K562 (cell line): ENCODE results near the gene SLC24A3. TPM values are rescaled to one million over a fixed set of nuclear protein-coding genes. Genes with fewer than 3 reads are reported as not detected.

ENCODE experiments used
- ATAC-seq: fragments of 200-7000 bp; cut with Tn5 transposase; 3 replicates; pipeline ENCODE4 v1.9.1; 2020; ENCODE audit warnings: moderate library complexity
- BruUV-seq: library from RNA; stranded (reverse); fragments of 400-500 nt; replicated peaks from 2 replicates; lab custom pipeline; 2021; lab: Mats Ljungman, UMichigan
- CTCF ChIA-PET: fragments of 300-600 bp; formaldehyde crosslinking; extraction: SDS; loops from one replicate; lab custom pipeline; 2021; ENCODE audit warnings: low intra/inter-chr PET ratio; lab: Yijun Ruan, JAX
- POLR2A ChIA-PET: fragments of 300-600, 350-650 bp; sonication (Branson Sonifier 250); formaldehyde crosslinking; extraction: SDS; loops from one replicate; lab custom pipeline; 2021; ENCODE audit warnings: antibody characterized with exemption, inconsistent platforms; lab: Yijun Ruan, JAX
- DNase-seq, 4 experiments: peaks; one replicate each; pipeline versions ENCODE4 v3.0.0 to v3.0.0-alpha.2; 2011 to 2018; ENCODE audit warnings: low spot score in 3 of 4, mixed read lengths in 3 of 4; ENCODE audit errors: extremely low read depth in 1 of 4
- FAIRE-seq: peaks from 2 replicates; lab custom pipeline; 2011; peaks lifted over from hg19 to GRCh38; lab: Jason Lieb, UNC
- H2AFZ ChIP-seq: 2 replicates; pipeline ENCODE4 v1.6.0; 2011; ENCODE audit warnings: low read depth, low read length, control low read depth, inconsistent platforms
- H3K27ac ChIP-seq: fragments of 200-600 bp; 3 replicates; pipeline ENCODE4 v1.8.0; 2011; ENCODE audit warnings: low read depth, mild to moderate bottlenecking, control low read depth, inconsistent platforms, low read length, moderate library complexity, mixed read lengths; ENCODE audit errors: extremely low read depth
- H3K27me3 ChIP-seq, 2 experiments: fragments of 300-600 bp in 1 of 2; 2 replicates in 1 of 2; 3 replicates in 1 of 2; pipeline versions ENCODE4 v1.6.0 to v1.8.0; 2011; ENCODE audit warnings: inconsistent platforms in 2 of 2, low read length in 2 of 2, mild to moderate bottlenecking in 1 of 2, mixed read lengths in 1 of 2, moderate library complexity in 1 of 2; ENCODE audit not compliant: control insufficient read depth in 2 of 2, insufficient read depth in 2 of 2
- H3K36me3 ChIP-seq: fragments of 300-600 bp; 3 replicates; pipeline ENCODE4 v1.8.0; 2011; ENCODE audit warnings: mild to moderate bottlenecking, low read length, inconsistent platforms; ENCODE audit not compliant: control insufficient read depth, insufficient read depth
- H3K4me1 ChIP-seq, 2 experiments: fragments of 200-600 bp in 1 of 2; replicated peaks in 1 of 2; 2 replicates in 1 of 2; 3 replicates in 1 of 2; pipeline versions ENCODE4 v1.5.1 to v1.8.0; 2011; ENCODE audit warnings: inconsistent platforms in 2 of 2, low read length in 2 of 2, mild to moderate bottlenecking in 1 of 2, mixed read lengths in 1 of 2, moderate library complexity in 1 of 2; ENCODE audit not compliant: control insufficient read depth in 2 of 2, insufficient read depth in 2 of 2
- H3K4me2 ChIP-seq: 2 replicates; pipeline ENCODE4 v1.6.1; 2011; ENCODE audit warnings: low read length, control low read depth, inconsistent platforms, mixed read lengths; ENCODE audit not compliant: insufficient read depth
- H3K4me3 ChIP-seq: fragments of 200-600 bp; sonication (generic), shearing (Covaris generic); 2 replicates; pipeline ENCODE4 v1.5.1; 2016; ENCODE audit warnings: control low read depth, inconsistent platforms
- H3K79me2 ChIP-seq: fragments of 200-600 bp; 3 replicates; pipeline ENCODE4 v1.8.0; 2011; ENCODE audit warnings: low read length, inconsistent platforms; ENCODE audit not compliant: control insufficient read depth, insufficient read depth
- H3K9ac ChIP-seq, 2 experiments: 2 replicates each; pipeline versions ENCODE4 v1.6.0 to v1.6.1; 2011; ENCODE audit warnings: low read depth in 2 of 2, low read length in 2 of 2, control low read depth in 1 of 2, inconsistent platforms in 1 of 2, mild to moderate bottlenecking in 1 of 2, mixed read lengths in 1 of 2; ENCODE audit not compliant: insufficient read depth in 1 of 2
- H3K9me1 ChIP-seq: one replicate; pipeline ENCODE4 v1.6.0; 2011; ENCODE audit warnings: inconsistent platforms, mild to moderate bottlenecking, low read length, moderate library complexity; ENCODE audit not compliant: control insufficient read depth, insufficient read depth
- H3K9me3 ChIP-seq: replicated peaks from 2 replicates; pipeline ENCODE4 v1.5.1; 2011; ENCODE audit warnings: low read depth, low read length, inconsistent platforms; ENCODE audit not compliant: control insufficient read depth, insufficient read depth
- H4K20me1 ChIP-seq: replicated peaks from 2 replicates; pipeline ENCODE4 v1.6.1; 2011; ENCODE audit warnings: low read length, inconsistent platforms, mixed read lengths; ENCODE audit not compliant: control insufficient read depth, insufficient read depth
- CHD2 ChIP-seq: IDR thresholded peaks from 2 replicates; pipeline ENCODE4 v1.6.1; 2011; ENCODE audit warnings: low read depth, low read length
- ELF2 ChIP-seq: fragments of 250-450 bp; sonication (Bioruptor Pico); IDR thresholded peaks from 2 replicates; pipeline ENCODE4 v1.5.0; 2021; ENCODE audit warnings: mild to moderate bottlenecking
- RBM34 ChIP-seq: fragments of 200-400 bp; formaldehyde crosslinking; IDR thresholded peaks from 2 replicates; pipeline ENCODE4 v1.6.1; 2018; ENCODE audit warnings: low read length, borderline replicate concordance; ENCODE audit not compliant: insufficient read depth
- SIN3B ChIP-seq: fragments of 450-650 bp; IDR thresholded peaks from 2 replicates; pipeline ENCODE4 v1.6.1; 2017; ENCODE audit warnings: low read depth, mild to moderate bottlenecking, moderate library complexity
- SNIP1 ChIP-seq: fragments of 450-650 bp; IDR thresholded peaks from 2 replicates; pipeline ENCODE4 v1.7.1; 2017; ENCODE audit warnings: low read depth, mild to moderate bottlenecking
- TAF1 ChIP-seq: IDR thresholded peaks from 2 replicates; pipeline ENCODE4 v1.6.1; 2011; ENCODE audit warnings: mild to moderate bottlenecking, low read length, moderate library complexity; ENCODE audit not compliant: insufficient read depth, control insufficient read depth, severe bottlenecking; ENCODE audit errors: extremely low read depth
- ZNF197 ChIP-seq: fragments of 200-800 bp; sonication (Bioruptor generic); IDR thresholded peaks from 2 replicates; pipeline ENCODE4 v1.6.1; 2016; ENCODE audit warnings: low read depth, missing genetic modification characterization, missing compliant biosample characterization
- ZNF444 ChIP-seq: fragments of 250-450 bp; sonication (Bioruptor Pico); IDR thresholded peaks from 2 replicates; pipeline ENCODE4 v1.4.0; 2020; ENCODE audit warnings: mild to moderate bottlenecking, moderate library complexity
- WGBS: fragments of 100-300 bp; shearing (Covaris generic); methylation state at CpG from one replicate; pipeline ENCODE4 v1.1.6; 2016; ENCODE audit warnings: low coverage, mixed read lengths; ENCODE audit not compliant: insufficient coverage; ENCODE audit errors: missing lambda C conversion rate; 5-methylcytosine and 5-hydroxymethylcytosine counted together
- in situ Hi-C: fragments of 300-500 bp; cut with MboI; formaldehyde crosslinking; loops from 4 replicates; pipeline ENCODE4 v1.15.0; 2018; ENCODE audit warnings: inconsistent platforms, mixed read lengths
- intact Hi-C: fragments of 100-400 bp; cut with micrococcal nuclease; formaldehyde crosslinking; loops from 2 replicates; pipeline ENCODE4 v1.14.2; 2022
- polyA plus RNA-seq, 8 experiments: library from polyadenylated mRNA; depleted of rRNA in 4 of 8; stranded (reverse) in 5 of 8; unstranded in 3 of 8; fragments of >200 nt; fragmentation: Nextera tagmentation in 2 of 8; fragmentation: Illumina TruSeq in 1 of 8; extraction: Ambion mirVana in 2 of 8; extraction: Trizol in 1 of 8; gene quantifications; 2 replicates each; pipeline versions ENCODE4 v1.2.1 to v1.2.3, GENCODE V29; 2011 to 2014; ENCODE audit warnings: inconsistent platforms in 1 of 8, missing spikeins in 1 of 8
- total RNA-seq, 7 experiments: library from RNA; depleted of rRNA in 6 of 7; stranded (reverse); fragments of >200 nt in 6 of 7; fragmentation: Illumina TruSeq in 2 of 7; extraction: Trizol in 2 of 7; gene quantifications; 2 replicates each; pipeline versions ENCODE4 v1.2.1 to v1.2.3, GENCODE V29; 2011 to 2021; ENCODE audit warnings: low replicate concordance in 1 of 7
- TF ChIP-seq, protein P1 (sequence below): sonication (generic); formaldehyde crosslinking; IDR thresholded peaks from 2 replicates; pipeline ENCODE4 v1.8.1; 2023; ENCODE audit warnings: mild to moderate bottlenecking, missing genetic modification reagents, moderate library complexity
- TF ChIP-seq, protein P2 (sequence below): fragments of 450-650 bp; formaldehyde crosslinking; IDR thresholded peaks from 2 replicates; pipeline ENCODE4 v1.4.0; 2020; ENCODE audit warnings: mild to moderate bottlenecking, mixed read lengths
- TF ChIP-seq, protein P3 (sequence below): fragments of 250-450 bp; sonication (Bioruptor Pico); IDR thresholded peaks from 2 replicates; pipeline ENCODE4 v1.4.0; 2020; ENCODE audit warnings: mild to moderate bottlenecking, moderate library complexity, borderline replicate concordance

SLC24A3 gene
- total and polyA plus RNA-seq, 9 of the 15 experiments (the other 6 are each of a cell fraction or from before 2014, with no cell fraction given), result not detected

DNA sequence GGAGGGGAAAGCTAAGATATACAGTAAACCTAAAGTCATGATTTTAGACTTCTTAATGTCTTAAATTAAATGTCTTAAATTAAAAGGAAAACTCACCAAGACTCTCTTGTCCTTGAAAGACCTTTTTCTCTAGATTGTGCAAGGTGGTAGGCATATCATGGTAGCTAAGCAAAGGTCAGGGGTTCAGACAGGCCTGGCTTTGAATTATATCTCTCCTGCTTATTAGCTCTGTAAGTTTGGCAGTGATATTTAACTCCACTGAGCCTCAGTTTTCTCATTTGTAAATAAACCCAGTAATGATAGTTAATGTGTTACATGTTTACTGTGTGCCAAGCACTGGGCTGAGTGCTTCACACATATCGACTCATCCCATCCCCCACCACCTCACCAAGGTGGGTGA lies 203.3 kb downstream of the SLC24A3 start (continued):
- no peak for TF ChIP-seq SIN3B
- TF ChIP-seq ELF2, result no peak

DNA sequence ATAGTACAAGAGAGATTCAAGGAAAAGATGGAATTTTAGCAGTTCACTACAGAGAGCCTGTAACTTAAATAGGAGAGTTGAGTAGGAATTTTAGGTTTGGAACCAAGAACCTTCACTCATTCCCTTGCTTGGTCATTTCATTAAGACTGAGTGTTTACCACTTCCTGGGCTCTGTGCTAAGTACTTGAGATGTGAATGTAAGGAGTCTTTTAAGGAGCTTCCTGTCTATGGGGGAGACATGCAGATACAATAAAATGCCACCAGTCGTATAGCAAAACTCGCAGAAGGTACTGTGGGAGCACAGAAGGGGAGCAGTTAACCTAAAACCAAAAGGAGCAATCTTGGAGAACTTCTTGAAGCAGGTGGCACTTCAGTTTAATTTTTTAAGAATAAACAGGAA lies 204.2 kb downstream of the SLC24A3 start:
- WGBS, result 0% methylated on average over 2 of the region's 2 CpGs
- POLR2A ChIA-PET, result no interaction called here

More for the DNA sequence above, 204.2 kb downstream of the SLC24A3 start:
- BruUV-seq, result no TSS peak
- H3K9ac ChIP-seq, result no peak overlapping the region
- no peak overlapping the region for H3K4me3 ChIP-seq
- intact Hi-C loops (no loop called here), in situ Hi-C loops (no loop called here)
- DNase-seq (no peak), FAIRE-seq (no peak), ATAC-seq (no peak)
- H3K79me2 ChIP-seq, result no peaks in the 10 kb centered on the region
- H2AFZ ChIP-seq, result no peak overlapping the region
- H3K9me1 ChIP-seq, result no peaks in the 10 kb centered on the region
- no peak overlapping the region for H3K4me2 ChIP-seq
- no peaks in the 10 kb centered on the region for H4K20me1 ChIP-seq
- H3K4me1 ChIP-seq, result no peaks in the 10 kb centered on the region
- H3K27me3 ChIP-seq, result no peaks in the 10 kb centered on the region
- TF ChIP-seq ZNF197, result no peak
- TF ChIP-seq, protein P1, sequence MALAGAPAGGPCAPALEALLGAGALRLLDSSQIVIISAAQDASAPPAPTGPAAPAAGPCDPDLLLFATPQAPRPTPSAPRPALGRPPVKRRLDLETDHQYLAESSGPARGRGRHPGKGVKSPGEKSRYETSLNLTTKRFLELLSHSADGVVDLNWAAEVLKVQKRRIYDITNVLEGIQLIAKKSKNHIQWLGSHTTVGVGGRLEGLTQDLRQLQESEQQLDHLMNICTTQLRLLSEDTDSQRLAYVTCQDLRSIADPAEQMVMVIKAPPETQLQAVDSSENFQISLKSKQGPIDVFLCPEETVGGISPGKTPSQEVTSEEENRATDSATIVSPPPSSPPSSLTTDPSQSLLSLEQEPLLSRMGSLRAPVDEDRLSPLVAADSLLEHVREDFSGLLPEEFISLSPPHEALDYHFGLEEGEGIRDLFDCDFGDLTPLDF (CRISPR knock-in tag), result no peak
- TF ChIP-seq CHD2, result no peak
- TF ChIP-seq RBM34, result no peak
- TF ChIP-seq, protein P2, sequence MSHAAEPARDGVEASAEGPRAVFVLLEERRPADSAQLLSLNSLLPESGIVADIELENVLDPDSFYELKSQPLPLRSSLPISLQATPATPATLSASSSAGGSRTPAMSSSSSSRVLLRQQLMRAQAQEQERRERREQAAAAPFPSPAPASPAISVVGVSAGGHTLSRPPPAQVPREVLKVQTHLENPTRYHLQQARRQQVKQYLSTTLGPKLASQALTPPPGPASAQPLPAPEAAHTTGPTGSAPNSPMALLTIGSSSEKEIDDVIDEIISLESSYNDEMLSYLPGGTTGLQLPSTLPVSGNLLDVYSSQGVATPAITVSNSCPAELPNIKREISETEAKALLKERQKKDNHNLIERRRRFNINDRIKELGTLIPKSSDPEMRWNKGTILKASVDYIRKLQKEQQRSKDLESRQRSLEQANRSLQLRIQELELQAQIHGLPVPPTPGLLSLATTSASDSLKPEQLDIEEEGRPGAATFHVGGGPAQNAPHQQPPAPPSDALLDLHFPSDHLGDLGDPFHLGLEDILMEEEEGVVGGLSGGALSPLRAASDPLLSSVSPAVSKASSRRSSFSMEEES (CRISPR knock-in tag), result no peak
- no peak for TF ChIP-seq SNIP1
- no peak for TF ChIP-seq ZNF444 (CRISPR knock-in tag)
- TF ChIP-seq, protein P3, sequence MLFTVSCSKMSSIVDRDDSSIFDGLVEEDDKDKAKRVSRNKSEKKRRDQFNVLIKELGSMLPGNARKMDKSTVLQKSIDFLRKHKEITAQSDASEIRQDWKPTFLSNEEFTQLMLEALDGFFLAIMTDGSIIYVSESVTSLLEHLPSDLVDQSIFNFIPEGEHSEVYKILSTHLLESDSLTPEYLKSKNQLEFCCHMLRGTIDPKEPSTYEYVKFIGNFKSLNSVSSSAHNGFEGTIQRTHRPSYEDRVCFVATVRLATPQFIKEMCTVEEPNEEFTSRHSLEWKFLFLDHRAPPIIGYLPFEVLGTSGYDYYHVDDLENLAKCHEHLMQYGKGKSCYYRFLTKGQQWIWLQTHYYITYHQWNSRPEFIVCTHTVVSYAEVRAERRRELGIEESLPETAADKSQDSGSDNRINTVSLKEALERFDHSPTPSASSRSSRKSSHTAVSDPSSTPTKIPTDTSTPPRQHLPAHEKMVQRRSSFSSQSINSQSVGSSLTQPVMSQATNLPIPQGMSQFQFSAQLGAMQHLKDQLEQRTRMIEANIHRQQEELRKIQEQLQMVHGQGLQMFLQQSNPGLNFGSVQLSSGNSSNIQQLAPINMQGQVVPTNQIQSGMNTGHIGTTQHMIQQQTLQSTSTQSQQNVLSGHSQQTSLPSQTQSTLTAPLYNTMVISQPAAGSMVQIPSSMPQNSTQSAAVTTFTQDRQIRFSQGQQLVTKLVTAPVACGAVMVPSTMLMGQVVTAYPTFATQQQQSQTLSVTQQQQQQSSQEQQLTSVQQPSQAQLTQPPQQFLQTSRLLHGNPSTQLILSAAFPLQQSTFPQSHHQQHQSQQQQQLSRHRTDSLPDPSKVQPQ, result no peak
- TF ChIP-seq TAF1, result no peak
- CTCF ChIA-PET, result no interaction called here
- no peaks in the 10 kb centered on the region for H3K9me3 ChIP-seq
- no peaks in the 10 kb centered on the region for H3K36me3 ChIP-seq
- H3K27ac ChIP-seq, result no peak overlapping the region
